ENCODE data around the gene TBC1D22A. TPM values are rescaled to one million over a fixed set of nuclear protein-coding genes. Genes with fewer than 3 reads are reported as not detected.

The TBC1D22A gene
- total RNA-seq, 1 donor from 2014 or later = 34.1 TPM

DNA sequence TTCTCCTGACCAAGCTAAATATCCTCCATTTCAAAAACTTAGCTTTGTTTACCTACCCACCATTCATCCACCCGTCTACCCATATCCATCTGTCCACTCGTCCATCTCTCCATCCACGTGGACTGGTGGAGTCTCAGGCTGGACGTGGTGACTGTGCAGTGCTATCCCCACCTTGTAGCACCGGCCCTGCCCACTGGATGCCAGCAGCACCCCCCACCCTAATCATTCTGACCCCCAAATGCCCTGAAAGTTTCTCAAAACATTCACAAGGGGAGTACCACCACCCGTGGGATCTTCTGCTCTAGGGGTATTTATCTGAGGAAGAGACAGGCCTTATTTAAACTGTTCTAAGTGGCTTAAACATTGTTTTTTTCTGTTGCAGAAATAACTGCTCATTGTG is 206.4 kb downstream of the TBC1D22A start:
- no peak for ATAC-seq
- H3K27me3 ChIP-seq (ENCODE audit: low read depth) = no peaks in the 10 kb centered on the region
- H3K27ac ChIP-seq = no peak overlapping the region
- no peak overlapping the region for H3K4me3 ChIP-seq
- intact Hi-C loops (cut with DNase I) = no loop called here
- peaks cover 11% of the 10 kb centered on the region for H3K4me1 ChIP-seq
- TF ChIP-seq, protein P1, sequence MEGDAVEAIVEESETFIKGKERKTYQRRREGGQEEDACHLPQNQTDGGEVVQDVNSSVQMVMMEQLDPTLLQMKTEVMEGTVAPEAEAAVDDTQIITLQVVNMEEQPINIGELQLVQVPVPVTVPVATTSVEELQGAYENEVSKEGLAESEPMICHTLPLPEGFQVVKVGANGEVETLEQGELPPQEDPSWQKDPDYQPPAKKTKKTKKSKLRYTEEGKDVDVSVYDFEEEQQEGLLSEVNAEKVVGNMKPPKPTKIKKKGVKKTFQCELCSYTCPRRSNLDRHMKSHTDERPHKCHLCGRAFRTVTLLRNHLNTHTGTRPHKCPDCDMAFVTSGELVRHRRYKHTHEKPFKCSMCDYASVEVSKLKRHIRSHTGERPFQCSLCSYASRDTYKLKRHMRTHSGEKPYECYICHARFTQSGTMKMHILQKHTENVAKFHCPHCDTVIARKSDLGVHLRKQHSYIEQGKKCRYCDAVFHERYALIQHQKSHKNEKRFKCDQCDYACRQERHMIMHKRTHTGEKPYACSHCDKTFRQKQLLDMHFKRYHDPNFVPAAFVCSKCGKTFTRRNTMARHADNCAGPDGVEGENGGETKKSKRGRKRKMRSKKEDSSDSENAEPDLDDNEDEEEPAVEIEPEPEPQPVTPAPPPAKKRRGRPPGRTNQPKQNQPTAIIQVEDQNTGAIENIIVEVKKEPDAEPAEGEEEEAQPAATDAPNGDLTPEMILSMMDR (IDR thresholded peaks at IDR 0.05) = no peak
- no peaks in the 10 kb centered on the region for H3K9me3 ChIP-seq
- peaks cover 2% of the 10 kb centered on the region for H3K36me3 ChIP-seq
- DNase-seq = no peak

DNA sequence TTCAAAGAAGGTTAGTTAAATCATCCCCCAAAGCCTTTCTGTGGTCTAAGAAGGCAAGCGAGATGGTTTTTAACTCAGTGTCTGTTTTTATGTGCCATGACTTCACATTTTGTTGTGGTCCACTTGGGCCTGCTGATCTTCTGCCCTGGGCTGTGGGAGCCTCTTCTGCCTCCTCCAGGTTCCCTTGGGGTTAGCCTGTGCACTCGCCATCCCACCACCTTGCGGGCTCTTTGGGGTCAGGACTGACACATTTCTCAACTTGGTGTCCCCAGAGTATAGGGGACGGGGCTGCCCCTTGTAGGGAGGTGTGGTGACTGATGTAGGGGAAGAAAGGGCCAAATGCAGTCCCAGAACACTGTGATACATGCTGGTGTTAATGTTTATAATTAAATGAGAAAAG is 207.0 kb downstream of the TBC1D22A start:
- H3K27ac ChIP-seq = no peak overlapping the region
- H3K27me3 ChIP-seq (ENCODE audit: low read depth) = no peaks in the 10 kb centered on the region
- peaks cover 8% of the 10 kb centered on the region for H3K36me3 ChIP-seq
- intact Hi-C loops (cut with DNase I) = no loop called here
- ATAC-seq = no peak
- H3K4me3 ChIP-seq = no peak overlapping the region
- TF ChIP-seq, protein P1 (IDR thresholded peaks at IDR 0.05) = no peak
- no peaks in the 10 kb centered on the region for H3K9me3 ChIP-seq
- no peak for DNase-seq
- peaks cover 11% of the 10 kb centered on the region for H3K4me1 ChIP-seq

DNA sequence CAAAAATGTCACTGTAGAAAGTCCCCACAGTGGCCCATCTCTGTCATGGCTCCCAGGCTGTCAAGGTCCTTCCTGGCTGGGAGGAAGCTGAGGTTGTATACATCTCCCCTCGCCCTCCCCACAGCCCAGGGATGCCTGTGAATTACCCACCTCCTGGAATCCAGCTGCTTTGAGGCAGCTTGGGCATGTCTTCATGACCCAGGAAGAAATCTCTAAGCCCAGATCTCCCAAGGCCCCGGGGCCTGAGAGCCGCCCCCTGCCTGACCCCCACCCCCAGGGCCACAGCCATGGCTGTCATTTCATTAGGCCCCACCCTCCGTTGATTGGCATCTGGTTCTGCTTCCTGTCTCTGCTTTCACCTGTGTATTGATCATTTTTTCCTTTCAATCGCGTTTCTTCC is 207.5 kb downstream of the TBC1D22A start:
- H3K27me3 ChIP-seq (ENCODE audit: low read depth) = no peaks in the 10 kb centered on the region
- no peak for ATAC-seq
- H3K4me1 ChIP-seq = peaks cover 11% of the 10 kb centered on the region
- intact Hi-C loops (cut with DNase I) = no loop called here
- H3K36me3 ChIP-seq = peaks cover 13% of the 10 kb centered on the region
- TF ChIP-seq, protein P1 (IDR thresholded peaks at IDR 0.05) = no peak
- no peaks in the 10 kb centered on the region for H3K9me3 ChIP-seq
- H3K4me3 ChIP-seq = no peak overlapping the region
- no peak for DNase-seq
- no peak overlapping the region for H3K27ac ChIP-seq

DNA sequence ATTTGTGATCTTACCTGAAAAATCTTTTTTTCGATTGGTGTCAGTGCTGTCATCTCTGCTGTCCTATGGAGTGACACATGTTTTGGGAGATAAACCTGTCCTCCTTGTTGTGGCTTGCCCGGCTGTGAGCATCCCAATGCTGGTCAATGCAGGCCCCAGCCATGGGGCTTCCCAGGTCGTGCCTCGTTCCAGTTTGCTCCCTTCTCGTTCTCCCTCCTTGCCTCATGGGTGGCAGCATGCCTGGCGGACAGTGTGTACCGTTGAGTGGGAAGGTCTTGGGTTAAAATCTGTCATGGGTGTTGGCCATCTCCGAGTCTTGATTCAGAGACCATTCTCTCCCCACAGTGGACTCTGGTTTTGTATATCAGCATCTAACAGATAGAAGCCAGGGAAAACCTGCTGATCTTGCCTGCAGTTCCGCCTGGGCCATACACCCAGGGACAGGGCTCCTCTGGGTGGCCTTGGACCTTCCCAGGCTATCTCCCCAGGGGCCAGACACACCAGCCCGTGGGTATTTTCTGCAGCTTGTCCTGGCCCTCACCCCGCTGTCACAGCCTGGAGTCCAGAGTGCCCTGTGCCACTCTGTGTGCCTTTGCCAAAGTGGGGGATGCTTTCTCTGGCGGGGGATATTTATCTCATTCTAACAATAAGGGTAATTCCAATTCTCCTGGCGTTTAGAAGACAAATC is 208.1 kb downstream of the TBC1D22A start:
- Histone ChIP-seq H3K36me3 (peaks cover 18% of the 10 kb centered on the region), H3K27me3 (ENCODE audit: low read depth) (no peaks in the 10 kb centered on the region), H3K27ac (peak overlapping the region; percentile 77), H3K4me1 (peaks cover 11% of the 10 kb centered on the region), H3K9me3 (no peaks in the 10 kb centered on the region), H3K4me3 (no peak overlapping the region)
- intact Hi-C loops (cut with DNase I) = no loop called here
- DNase-seq (no peak), ATAC-seq (peak in 1 of 2 donors; percentile 6)
- TF ChIP-seq, protein P1 (IDR thresholded peaks at IDR 0.05) = no peak

DNA sequence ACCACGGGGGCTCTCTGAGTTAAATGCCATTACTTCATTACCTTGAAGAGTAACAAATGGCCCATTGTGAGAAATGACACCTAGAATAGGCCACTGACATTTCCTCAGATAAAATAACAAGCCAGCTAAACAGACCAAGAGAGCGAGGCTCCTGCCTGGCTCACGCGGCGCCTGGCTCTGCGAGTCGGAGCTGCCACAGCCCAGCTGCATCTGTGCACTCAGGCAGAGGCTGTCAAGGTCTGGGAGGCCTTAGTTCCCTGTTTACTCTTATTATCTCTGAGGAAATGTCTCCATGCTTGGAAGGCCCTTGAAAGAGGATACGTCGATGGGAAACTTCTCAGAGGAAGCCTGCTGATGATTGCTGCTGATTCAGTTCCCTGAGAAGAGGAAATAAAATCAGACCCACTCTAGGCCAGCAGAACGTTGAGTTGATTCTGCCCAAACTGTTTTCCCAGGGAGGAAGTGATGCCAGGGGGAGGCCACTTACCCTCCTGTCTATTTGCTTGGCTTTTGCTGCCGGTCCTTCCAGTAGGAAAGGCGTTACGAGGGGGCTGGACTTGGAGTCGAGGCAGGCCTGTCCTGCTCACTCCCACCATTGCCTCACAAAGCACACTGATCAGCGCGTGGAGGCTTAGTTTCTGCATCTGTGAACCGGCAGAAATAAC is 208.8 kb downstream of the TBC1D22A start:
- ATAC-seq = peak; percentile 54 to 58
- peaks cover 11% of the 10 kb centered on the region for H3K4me1 ChIP-seq
- DNase-seq = no peak

More for the DNA sequence above, 208.8 kb downstream of the TBC1D22A start:
- intact Hi-C loops (cut with DNase I) = no loop called here
- Histone ChIP-seq H3K4me3 (no peak overlapping the region), H3K27ac (peak overlapping the region; percentile 77), H3K36me3 (peaks cover 25% of the 10 kb centered on the region), H3K9me3 (no peaks in the 10 kb centered on the region), H3K27me3 (ENCODE audit: low read depth) (no peaks in the 10 kb centered on the region)
- TF ChIP-seq, protein P1 (IDR thresholded peaks at IDR 0.05) = no peak

All from lower lobe of right lung (tissue), 2 donors.